ENCODE measurements around the gene SLC22A16. TPM values are rescaled to one million over a fixed set of nuclear protein-coding genes. Genes with fewer than 3 reads are reported as not detected.

The SLC22A16 gene
- total and polyA plus RNA-seq, 4 experiments from 2014 or later, result not detected

DNA sequence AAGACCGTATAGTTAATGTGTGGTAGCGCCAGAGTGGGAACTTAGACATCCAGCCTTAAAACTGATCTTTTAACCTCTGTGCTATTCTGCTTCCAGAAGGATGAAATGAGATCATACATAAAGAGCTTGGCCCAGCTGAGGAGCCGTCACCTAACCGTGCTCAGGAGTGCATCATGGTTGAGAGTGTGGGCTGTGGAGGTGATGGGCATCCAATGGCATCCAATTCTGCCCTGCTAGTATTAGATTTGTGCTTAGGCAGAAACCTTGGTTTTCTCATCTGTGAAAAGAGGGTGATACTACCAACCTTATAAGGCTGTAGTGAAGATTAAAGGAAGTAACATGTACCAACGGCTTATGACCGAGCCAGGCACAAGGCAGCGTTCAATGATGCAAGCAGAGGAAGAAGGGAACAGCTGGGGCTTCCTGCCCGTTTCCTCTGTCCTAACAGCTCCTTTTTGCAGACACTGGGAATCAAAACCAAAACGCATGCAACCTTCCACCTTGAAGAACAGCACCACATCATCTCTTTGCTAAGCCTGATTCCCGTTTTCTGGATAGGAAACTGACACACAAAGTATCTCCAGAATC lies 1.3 kb downstream of the SLC22A16 start:
- H3K27me3 ChIP-seq (ENCODE audit: insufficient read depth, low read length), result peaks cover 6% of the 10 kb centered on the region
- ChIA-PET POLR2A (ENCODE audit: partially characterized antibody) (no interaction called here), CTCF (ENCODE audit: partially characterized antibody) (no interaction called here)
- Mint-ChIP-seq H3K27me3 (peaks cover 17 to 48% of the 10 kb centered on the region in 2 donors), H3K4me3 (peak overlapping the region in 7 of 8 donors; percentile 33 to 77 (median 55)), H3K36me3 (no peaks in the 10 kb centered on the region), H3K27ac (no peak overlapping the region), H3K9me3 (peaks cover 0 to 4% (median under 1%) of the 10 kb centered on the region in 8 donors), H3K4me1 (peaks cover 8 to 16% (median 12%) of the 10 kb centered on the region in 4 donors)
- H3K4me1 ChIP-seq (ENCODE audit: insufficient read depth, low read length), result peaks cover 8% of the 10 kb centered on the region
- no peaks in the 10 kb centered on the region for H3K36me3 ChIP-seq (ENCODE audit: insufficient read depth, low read length)
- no peak overlapping the region for H3K27ac ChIP-seq (ENCODE audit: low read depth, low read length)
- no peak overlapping the region for H3K4me3 ChIP-seq (ENCODE audit: low read length in 2 of 2)
- H3K9me3 ChIP-seq (ENCODE audit: control insufficient read depth in 1 of 2, low read length in 2 of 2), result no peaks in the 10 kb centered on the region
- no peak for DNase-seq
- intact Hi-C loops (cut with micrococcal nuclease), result no loop called here

DNA sequence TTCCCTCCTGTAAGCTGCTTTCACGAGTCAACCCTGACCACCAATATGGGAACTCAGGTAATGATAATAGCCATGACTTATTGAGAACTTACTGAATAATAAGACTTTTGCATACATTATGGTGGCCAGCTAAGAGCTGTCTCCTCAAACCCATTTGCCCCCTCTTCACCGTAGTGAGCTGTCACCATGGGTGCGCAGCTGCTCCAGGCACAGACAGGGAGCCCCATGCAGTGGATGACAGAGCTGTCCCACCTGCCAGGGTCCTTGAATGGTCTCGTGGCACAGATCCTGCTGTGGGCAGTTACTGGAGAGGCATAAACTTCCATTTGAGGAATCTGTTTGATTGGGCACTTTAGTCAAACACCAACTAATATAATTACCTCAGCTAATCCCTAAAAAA lies 1.9 kb downstream of the SLC22A16 start:
- H3K27ac ChIP-seq (ENCODE audit: low read depth, low read length), result no peak overlapping the region
- peaks cover 8 to 16% (median 12%) of the 10 kb centered on the region in 4 donors for H3K4me1 Mint-ChIP-seq
- CTCF ChIA-PET (ENCODE audit: partially characterized antibody), result no interaction called here
- peaks cover 8% of the 10 kb centered on the region for H3K4me1 ChIP-seq (ENCODE audit: insufficient read depth, low read length)
- intact Hi-C loops (cut with micrococcal nuclease), result no loop called here
- H3K27ac Mint-ChIP-seq, result no peak overlapping the region
- POLR2A ChIA-PET (ENCODE audit: partially characterized antibody), result no interaction called here
- DNase-seq, result no peak
- H3K4me3 ChIP-seq (ENCODE audit: low read length in 2 of 2), result no peak overlapping the region
- H3K27me3 ChIP-seq (ENCODE audit: insufficient read depth, low read length), result peaks cover 6% of the 10 kb centered on the region
- no peaks in the 10 kb centered on the region for H3K36me3 ChIP-seq (ENCODE audit: insufficient read depth, low read length)
- no peaks in the 10 kb centered on the region for H3K36me3 Mint-ChIP-seq
- peaks cover 17 to 48% of the 10 kb centered on the region in 2 donors for H3K27me3 Mint-ChIP-seq
- peaks cover 0 to 4% (median under 1%) of the 10 kb centered on the region in 8 donors for H3K9me3 Mint-ChIP-seq
- H3K4me3 Mint-ChIP-seq, result no peak overlapping the region
- H3K9me3 ChIP-seq (ENCODE audit: control insufficient read depth in 1 of 2, low read length in 2 of 2), result no peaks in the 10 kb centered on the region

DNA sequence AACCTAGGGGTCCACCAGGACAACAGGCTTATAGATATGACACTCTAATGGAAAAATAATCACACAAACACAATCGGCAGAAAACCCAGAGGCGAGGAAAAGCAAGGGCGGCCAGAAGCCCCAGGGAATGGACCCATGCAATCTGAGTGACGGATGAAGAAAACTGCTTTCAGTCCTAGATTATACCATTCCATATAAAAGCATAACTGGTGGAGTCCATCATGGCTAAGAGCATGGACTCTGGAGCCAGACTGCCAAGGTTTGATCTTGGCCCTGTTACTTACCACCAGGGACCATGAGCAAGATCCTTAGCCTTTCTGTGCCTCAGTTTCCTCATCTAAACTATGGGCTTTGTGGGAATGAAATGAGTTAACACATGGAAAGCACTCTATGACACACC lies 3.7 kb downstream of the SLC22A16 start:
- no peaks in the 10 kb centered on the region for H3K36me3 Mint-ChIP-seq
- no peak overlapping the region for H3K4me3 Mint-ChIP-seq
- no peaks in the 10 kb centered on the region for H3K36me3 ChIP-seq (ENCODE audit: insufficient read depth, low read length)
- H3K4me3 ChIP-seq (ENCODE audit: low read length in 2 of 2), result no peak overlapping the region
- peaks cover 0 to 1% (median 0%) of the 10 kb centered on the region in 8 donors for H3K9me3 Mint-ChIP-seq
- H3K4me1 ChIP-seq (ENCODE audit: insufficient read depth, low read length), result peaks cover 8% of the 10 kb centered on the region
- H3K27me3 Mint-ChIP-seq, result peaks cover 15 to 35% of the 10 kb centered on the region in 2 donors
- peaks cover 6 to 16% (median 12%) of the 10 kb centered on the region in 4 donors for H3K4me1 Mint-ChIP-seq
- DNase-seq, result no peak
- H3K27me3 ChIP-seq (ENCODE audit: insufficient read depth, low read length), result peaks cover 6% of the 10 kb centered on the region
- POLR2A ChIA-PET (ENCODE audit: partially characterized antibody), result no interaction called here
- no peak overlapping the region for H3K27ac ChIP-seq (ENCODE audit: low read depth, low read length)
- CTCF ChIA-PET (ENCODE audit: partially characterized antibody), result no interaction called here
- intact Hi-C loops (cut with micrococcal nuclease), result no loop called here
- no peaks in the 10 kb centered on the region for H3K9me3 ChIP-seq (ENCODE audit: control insufficient read depth in 1 of 2, low read length in 2 of 2)
- peak overlapping the region in 1 of 7 donors; percentile 0 for H3K27ac Mint-ChIP-seq

DNA sequence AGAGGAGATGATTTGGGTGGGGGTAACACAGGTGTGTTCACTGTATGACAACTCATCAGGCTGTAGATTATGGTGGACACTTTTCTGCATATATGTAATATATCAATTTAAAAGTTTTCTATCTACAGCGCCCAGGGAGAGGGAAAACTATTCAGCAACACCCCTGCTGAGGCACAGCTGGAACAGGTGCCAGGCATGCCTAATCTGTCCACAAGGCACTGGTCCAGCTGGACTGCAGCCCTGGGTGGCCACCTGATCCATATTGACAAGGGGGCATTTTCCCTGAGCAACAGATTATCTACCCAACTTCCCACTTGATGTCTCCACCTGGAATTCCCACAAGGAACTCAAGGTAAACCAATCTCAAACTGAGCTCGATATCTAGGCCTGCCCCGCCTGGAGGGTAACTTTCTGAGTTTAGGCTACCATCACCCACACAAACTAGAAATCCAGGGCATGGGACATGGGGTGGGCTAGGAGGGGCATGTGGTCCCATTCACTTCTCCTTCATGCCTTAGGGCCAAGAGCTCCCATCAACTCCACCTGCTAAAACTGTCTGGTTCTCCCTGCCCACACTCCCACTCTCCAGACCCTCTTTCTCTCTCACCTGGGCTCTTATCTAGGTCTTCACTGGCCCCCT lies 4.6 kb downstream of the SLC22A16 start:
- DNase-seq, result no peak
- no peak overlapping the region for H3K27ac Mint-ChIP-seq
- H3K9me3 ChIP-seq (ENCODE audit: control insufficient read depth in 1 of 2, low read length in 2 of 2), result no peaks in the 10 kb centered on the region
- H3K27me3 ChIP-seq (ENCODE audit: insufficient read depth, low read length), result peaks cover 6% of the 10 kb centered on the region
- peaks cover 0 to 1% (median 0%) of the 10 kb centered on the region in 8 donors for H3K9me3 Mint-ChIP-seq
- no peaks in the 10 kb centered on the region for H3K36me3 Mint-ChIP-seq
- no peaks in the 10 kb centered on the region for H3K36me3 ChIP-seq (ENCODE audit: insufficient read depth, low read length)
- no peak overlapping the region for H3K4me3 ChIP-seq (ENCODE audit: low read length in 2 of 2)
- H3K27me3 Mint-ChIP-seq, result peaks cover 15 to 35% of the 10 kb centered on the region in 2 donors
- H3K4me1 ChIP-seq (ENCODE audit: insufficient read depth, low read length), result peaks cover 8% of the 10 kb centered on the region
- intact Hi-C loops (cut with micrococcal nuclease), result no loop called here
- H3K27ac ChIP-seq (ENCODE audit: low read depth, low read length), result no peak overlapping the region
- H3K4me3 Mint-ChIP-seq, result no peak overlapping the region
- ChIA-PET POLR2A (ENCODE audit: partially characterized antibody) (no interaction called here), CTCF (ENCODE audit: partially characterized antibody) (no interaction called here)
- H3K4me1 Mint-ChIP-seq, result peaks cover 6 to 16% (median 12%) of the 10 kb centered on the region in 4 donors

DNA sequence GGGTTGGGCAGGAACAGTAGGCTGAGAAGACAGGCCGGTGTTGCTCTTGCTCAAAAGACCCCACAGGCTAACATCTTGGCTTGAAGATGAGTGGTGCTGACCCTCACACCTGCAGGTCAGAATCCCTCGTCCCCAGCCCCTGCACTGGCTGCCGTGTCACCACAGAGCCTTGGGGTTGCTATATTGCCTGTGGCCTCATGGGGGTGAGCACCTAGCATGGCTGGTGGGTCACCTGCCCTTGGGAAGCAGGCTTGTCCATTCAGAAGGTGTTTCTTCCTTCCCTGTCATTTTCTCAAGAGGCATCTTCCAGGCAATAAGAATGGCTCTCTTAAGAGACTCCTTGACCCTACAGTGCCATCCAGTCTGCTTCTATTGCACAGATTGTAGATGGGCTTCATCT lies 7.7 kb downstream of the SLC22A16 start:
- Mint-ChIP-seq H3K9me3 (peaks cover 0 to 18% (median 9%) of the 10 kb centered on the region in 8 donors), H3K4me3 (no peak overlapping the region), H3K27me3 (peaks cover 7 to 19% of the 10 kb centered on the region in 2 donors), H3K4me1 (no peaks in the 10 kb centered on the region), H3K36me3 (no peaks in the 10 kb centered on the region), H3K27ac (no peak overlapping the region)
- H3K4me1 ChIP-seq (ENCODE audit: insufficient read depth, low read length), result no peaks in the 10 kb centered on the region
- no peaks in the 10 kb centered on the region for H3K27me3 ChIP-seq (ENCODE audit: insufficient read depth, low read length)
- ChIA-PET POLR2A (ENCODE audit: partially characterized antibody) (no interaction called here), CTCF (ENCODE audit: partially characterized antibody) (no interaction called here)
- H3K27ac ChIP-seq (ENCODE audit: low read depth, low read length), result no peak overlapping the region
- H3K4me3 ChIP-seq (ENCODE audit: low read length in 2 of 2), result no peak overlapping the region
- no peaks in the 10 kb centered on the region for H3K36me3 ChIP-seq (ENCODE audit: insufficient read depth, low read length)
- intact Hi-C loops (cut with micrococcal nuclease), result no loop called here
- H3K9me3 ChIP-seq (ENCODE audit: control insufficient read depth in 1 of 2, low read length in 2 of 2), result no peaks in the 10 kb centered on the region
- DNase-seq, result no peak

DNA sequence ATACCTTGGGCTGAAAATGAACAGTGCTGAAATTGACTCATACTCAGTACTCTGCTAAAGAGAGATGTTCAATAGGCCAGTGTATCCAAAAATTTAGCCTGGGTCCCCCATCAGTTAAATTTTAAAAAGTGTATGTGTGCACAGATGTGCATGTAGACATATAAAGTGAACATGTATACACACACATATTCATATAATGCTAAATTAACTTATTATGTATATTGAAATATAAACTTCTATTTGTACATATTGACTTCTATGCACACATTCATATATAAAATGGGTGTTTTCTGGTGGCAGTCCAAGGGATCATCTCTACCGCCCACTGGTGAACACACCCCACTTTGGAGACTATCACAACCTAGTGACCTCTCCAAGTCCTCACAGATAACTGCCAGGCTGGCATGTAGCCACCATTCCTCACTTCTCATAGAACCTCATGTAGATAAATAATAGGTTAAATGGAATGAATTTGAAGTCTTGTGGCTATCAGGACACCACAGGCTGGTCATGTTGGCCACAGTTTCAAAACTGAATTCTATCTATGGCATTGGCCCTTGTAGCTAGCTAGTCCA lies 8.8 kb downstream of the SLC22A16 start:
- Histone ChIP-seq H3K4me1 (ENCODE audit: insufficient read depth, low read length) (no peaks in the 10 kb centered on the region), H3K9me3 (ENCODE audit: control insufficient read depth in 1 of 2, low read length in 2 of 2) (no peaks in the 10 kb centered on the region), H3K4me3 (ENCODE audit: low read length in 2 of 2) (no peak overlapping the region), H3K27me3 (ENCODE audit: insufficient read depth, low read length) (no peaks in the 10 kb centered on the region), H3K27ac (ENCODE audit: low read depth, low read length) (no peak overlapping the region), H3K36me3 (ENCODE audit: insufficient read depth, low read length) (no peaks in the 10 kb centered on the region)
- H3K27me3 Mint-ChIP-seq, result peaks cover 6 to 15% of the 10 kb centered on the region in 2 donors
- intact Hi-C loops (cut with micrococcal nuclease), result no loop called here
- H3K9me3 Mint-ChIP-seq, result peaks cover 0 to 29% (median 16%) of the 10 kb centered on the region in 8 donors
- DNase-seq, result no peak
- H3K4me3 Mint-ChIP-seq, result no peak overlapping the region
- ChIA-PET CTCF (ENCODE audit: partially characterized antibody) (no interaction called here), POLR2A (ENCODE audit: partially characterized antibody) (no interaction called here)
- no peak overlapping the region for H3K27ac Mint-ChIP-seq
- peaks cover 0 to 1% of the 10 kb centered on the region in 2 donors for H3K36me3 Mint-ChIP-seq
- H3K4me1 Mint-ChIP-seq, result no peaks in the 10 kb centered on the region

DNA sequence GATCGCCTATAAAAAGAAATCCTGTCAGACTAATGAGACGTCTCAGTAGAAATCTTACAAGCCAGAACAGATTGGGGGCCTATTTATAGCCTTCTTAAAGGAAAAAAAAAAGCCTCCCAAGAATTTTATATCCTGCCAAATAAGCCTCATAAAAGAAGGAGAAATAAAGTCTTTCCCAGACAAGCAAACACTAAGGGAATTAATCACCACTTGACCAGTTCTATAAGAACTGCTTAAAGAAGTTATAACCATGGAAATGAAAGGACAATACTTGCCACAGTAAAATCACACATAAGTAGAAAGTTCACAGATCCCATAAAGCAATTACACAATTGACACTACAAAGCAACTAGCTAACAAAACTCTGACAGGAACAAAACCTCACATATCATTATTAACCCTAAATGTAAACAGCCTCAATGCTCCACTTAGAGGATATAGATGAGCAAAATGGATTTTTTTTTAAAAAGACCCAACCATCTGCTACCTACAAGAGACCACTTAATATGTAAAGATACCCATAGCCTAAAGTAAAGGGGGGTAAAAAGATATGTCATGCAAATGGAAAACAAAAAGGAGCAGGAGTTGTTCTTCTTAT lies 13.4 kb downstream of the SLC22A16 start:
- Histone ChIP-seq H3K4me1 (ENCODE audit: insufficient read depth, low read length) (no peaks in the 10 kb centered on the region), H3K36me3 (ENCODE audit: insufficient read depth, low read length) (no peaks in the 10 kb centered on the region), H3K27me3 (ENCODE audit: insufficient read depth, low read length) (no peaks in the 10 kb centered on the region), H3K9me3 (ENCODE audit: control insufficient read depth in 1 of 2, low read length in 2 of 2) (peaks cover 0 to 5% of the 10 kb centered on the region in 2 donors), H3K27ac (ENCODE audit: low read depth, low read length) (no peak overlapping the region), H3K4me3 (ENCODE audit: low read length in 2 of 2) (no peak overlapping the region)
- Mint-ChIP-seq H3K4me3 (no peak overlapping the region), H3K27me3 (peaks cover 6 to 10% of the 10 kb centered on the region in 2 donors), H3K27ac (no peak overlapping the region), H3K4me1 (no peaks in the 10 kb centered on the region), H3K36me3 (peaks cover 0 to 3% of the 10 kb centered on the region in 2 donors), H3K9me3 (peaks cover 1 to 55% (median 30%) of the 10 kb centered on the region in 8 donors)
- intact Hi-C loops (cut with micrococcal nuclease), result no loop called here
- CTCF ChIA-PET (ENCODE audit: partially characterized antibody), result no interaction called here
- POLR2A ChIA-PET (ENCODE audit: partially characterized antibody), result no interaction called here
- no peak for DNase-seq
